ENCODE results near the gene PALLD. TPM values are rescaled to one million over a fixed set of nuclear protein-coding genes. Genes with fewer than 3 reads are reported as not detected.

The PALLD gene
- total RNA-seq, 1 experiment from 2014 or later: 176 TPM

GRCh38 chr4:168674077-168674747 lies 177.4 kb downstream of the PALLD start:
- DNase-seq (ENCODE audit: low read depth): no peak

GRCh38 chr4:168674866-168675265 lies 178.0 kb downstream of the PALLD start:
- no peak for DNase-seq (ENCODE audit: low read depth)

- no peak for DNase-seq (ENCODE audit: low read depth)
Measured at GRCh38 chr4:168677063-168677462, 180.2 kb downstream of the PALLD start.

- no peak for DNase-seq (ENCODE audit: low read depth)
Measured at GRCh38 chr4:168677879-168678278, 181.0 kb downstream of the PALLD start.

- DNase-seq (ENCODE audit: low read depth): no peak
Measured at GRCh38 chr4:168678751-168679366, 182.0 kb downstream of the PALLD start.

GRCh38 chr4:168679397-168679796 lies 182.5 kb downstream of the PALLD start:
- DNase-seq (ENCODE audit: low read depth): no peak

- no peak for DNase-seq (ENCODE audit: low read depth)
Measured at GRCh38 chr4:168679819-168680218, 183.0 kb downstream of the PALLD start.

GRCh38 chr4:168682898-168683500 lies 186.1 kb downstream of the PALLD start:
- DNase-seq (ENCODE audit: low read depth): no peak

- DNase-seq (ENCODE audit: low read depth): no peak
Measured at GRCh38 chr4:168683595-168683994, 186.7 kb downstream of the PALLD start.

GRCh38 chr4:168685136-168685809 lies 188.4 kb downstream of the PALLD start:
- DNase-seq (ENCODE audit: low read depth): no peak

GRCh38 chr4:168688584-168688983 lies 191.7 kb downstream of the PALLD start:
- DNase-seq (ENCODE audit: low read depth): no peak

GRCh38 chr4:168689791-168690190 lies 192.9 kb downstream of the PALLD start:
- no peak for DNase-seq (ENCODE audit: low read depth)

GRCh38 chr4:168690199-168690598 lies 193.3 kb downstream of the PALLD start:
- DNase-seq (ENCODE audit: low read depth): no peak

GRCh38 chr4:168691631-168692369 lies 194.9 kb downstream of the PALLD start:
- DNase-seq (ENCODE audit: low read depth): peak; percentile 28

GRCh38 chr4:168693750-168694490 lies 197.1 kb downstream of the PALLD start:
- peak; percentile 49 for DNase-seq (ENCODE audit: low read depth)

GRCh38 chr4:168694667-168695066 lies 197.8 kb downstream of the PALLD start:
- peak; percentile 96 for DNase-seq (ENCODE audit: low read depth)

GRCh38 chr4:168695288-168695687 lies 198.4 kb downstream of the PALLD start:
- peak; percentile 31 for DNase-seq (ENCODE audit: low read depth)

- no peak for DNase-seq (ENCODE audit: low read depth)
Measured at GRCh38 chr4:168696280-168696679, 199.4 kb downstream of the PALLD start.

- DNase-seq (ENCODE audit: low read depth): no peak
Measured at GRCh38 chr4:168696826-168697225, 200.0 kb downstream of the PALLD start.

GRCh38 chr4:168699224-168699878 lies 202.5 kb downstream of the PALLD start:
- no peak for DNase-seq (ENCODE audit: low read depth)
